Mesothelial cell of epicardium (in vitro differentiated cells): Measurements from ENCODE around the gene SP9. TPM values are rescaled to one million over a fixed set of nuclear protein-coding genes. Genes with fewer than 3 reads are reported as not detected.

Source experiments
- DNase-seq, 2 experiments: peaks; one replicate each; pipeline ENCODE4 v3.0.0; 2021; ENCODE audit warnings: low spot score in 2 of 2; ENCODE audit not compliant: unreplicated experiment in 2 of 2
- H3K27ac Mint-ChIP-seq: 2 replicates; pipeline ENCODE4 v1.8.0; 2021; ENCODE audit warnings: mixed read lengths
- H3K27me3 Mint-ChIP-seq: 2 replicates; pipeline ENCODE4 v1.8.0; 2021; ENCODE audit warnings: low read depth, mixed read lengths
- H3K36me3 Mint-ChIP-seq: 2 replicates; pipeline ENCODE4 v1.8.0; 2021; ENCODE audit warnings: mixed read lengths
- H3K4me1 Mint-ChIP-seq: 2 replicates; pipeline ENCODE4 v1.8.0; 2021; ENCODE audit warnings: mixed read lengths
- H3K4me3 Mint-ChIP-seq: 2 replicates; pipeline ENCODE4 v1.8.0; 2021; ENCODE audit warnings: mild to moderate bottlenecking, moderate library complexity, mixed read lengths
- H3K9me3 Mint-ChIP-seq: 2 replicates; pipeline ENCODE4 v1.8.0; 2021; ENCODE audit warnings: mixed read lengths
- total RNA-seq: library from RNA; stranded (reverse); gene quantifications from 3 replicates; pipeline ENCODE4 v1.2.1, GENCODE V29; 2021
- TF ChIP-seq, protein P1 (sequence below): fragments of 200-600 bp; sonication (generic); IDR thresholded peaks from one replicate; pipeline ENCODE4 v1.5.0; 2021; ENCODE audit warnings: antibody characterized with exemption; ENCODE audit not compliant: unreplicated experiment

SP9 gene
- 1.1 to 1.4 TPM (median 1.3 TPM) in 3 replicates for total RNA-seq

DNA sequence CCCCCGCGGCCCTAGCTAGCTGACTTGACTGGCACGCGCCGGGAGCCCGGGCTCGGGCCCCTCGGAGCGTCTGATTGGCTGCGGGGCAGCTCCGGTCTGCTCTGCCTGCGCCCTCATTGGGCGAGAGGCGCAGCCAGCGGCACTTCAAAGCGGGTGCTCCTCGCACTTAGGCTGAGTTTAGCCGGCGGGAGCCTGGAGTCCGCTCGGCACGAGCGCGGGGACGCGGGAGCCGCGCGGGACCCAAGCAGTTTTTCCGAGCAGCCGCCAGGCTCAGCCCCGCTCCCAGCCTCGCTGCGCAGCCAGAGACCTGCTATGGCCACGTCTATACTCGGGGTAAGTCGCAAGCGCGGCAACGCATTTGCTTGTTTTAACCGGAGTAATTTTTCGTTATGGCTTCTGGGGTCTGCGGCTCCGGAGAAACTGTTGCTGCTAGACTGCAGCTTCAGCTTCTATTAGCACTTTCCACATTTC is at the start of gene SP9:
TSS of gene SP9 (plus strand) at position 174 of the 471 bp plus-strand sequence. CDS start at position 313, 139 bp downstream.
- Mint-ChIP-seq H3K4me3 (peak within 1 kb of the TSS; percentile 58), H3K9me3 (no peaks in the 10 kb centered on the region), H3K27ac (no peak within 1 kb of the TSS), H3K4me1 (peaks cover 32% of the 10 kb centered on the region), H3K36me3 (no peaks in the 10 kb centered on the region), H3K27me3 (peaks cover 94% of the 10 kb centered on the region)
- DNase-seq: peak in 1 of 2 experiments; percentile 74
- TF ChIP-seq, protein P1, sequence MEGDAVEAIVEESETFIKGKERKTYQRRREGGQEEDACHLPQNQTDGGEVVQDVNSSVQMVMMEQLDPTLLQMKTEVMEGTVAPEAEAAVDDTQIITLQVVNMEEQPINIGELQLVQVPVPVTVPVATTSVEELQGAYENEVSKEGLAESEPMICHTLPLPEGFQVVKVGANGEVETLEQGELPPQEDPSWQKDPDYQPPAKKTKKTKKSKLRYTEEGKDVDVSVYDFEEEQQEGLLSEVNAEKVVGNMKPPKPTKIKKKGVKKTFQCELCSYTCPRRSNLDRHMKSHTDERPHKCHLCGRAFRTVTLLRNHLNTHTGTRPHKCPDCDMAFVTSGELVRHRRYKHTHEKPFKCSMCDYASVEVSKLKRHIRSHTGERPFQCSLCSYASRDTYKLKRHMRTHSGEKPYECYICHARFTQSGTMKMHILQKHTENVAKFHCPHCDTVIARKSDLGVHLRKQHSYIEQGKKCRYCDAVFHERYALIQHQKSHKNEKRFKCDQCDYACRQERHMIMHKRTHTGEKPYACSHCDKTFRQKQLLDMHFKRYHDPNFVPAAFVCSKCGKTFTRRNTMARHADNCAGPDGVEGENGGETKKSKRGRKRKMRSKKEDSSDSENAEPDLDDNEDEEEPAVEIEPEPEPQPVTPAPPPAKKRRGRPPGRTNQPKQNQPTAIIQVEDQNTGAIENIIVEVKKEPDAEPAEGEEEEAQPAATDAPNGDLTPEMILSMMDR: no peak

DNA sequence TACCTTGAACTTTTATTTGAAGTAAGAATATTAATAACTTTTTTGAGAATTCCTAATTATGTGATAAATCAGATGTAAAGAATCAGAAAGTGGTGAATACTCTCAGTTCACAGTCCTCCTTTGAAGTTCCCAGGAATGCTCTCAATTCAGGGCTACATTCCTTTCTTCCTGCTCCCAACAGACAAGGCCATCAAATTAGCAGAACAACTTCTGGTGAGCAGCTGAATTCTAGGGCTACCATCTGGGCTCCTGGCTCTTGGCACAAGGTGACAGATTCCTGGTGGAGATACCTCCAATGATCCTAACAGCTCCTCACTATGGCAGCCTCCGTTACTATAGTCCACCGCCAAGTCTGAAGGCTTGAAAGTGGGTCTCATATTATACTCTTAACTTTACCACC is 48.6 kb upstream of the SP9 start:
- H3K4me1 Mint-ChIP-seq: peaks cover 6% of the 10 kb centered on the region
- no peaks in the 10 kb centered on the region for H3K36me3 Mint-ChIP-seq
- peaks cover 4% of the 10 kb centered on the region for H3K27me3 Mint-ChIP-seq
- peak overlapping the region; percentile 50 for H3K27ac Mint-ChIP-seq
- H3K9me3 Mint-ChIP-seq: peaks cover 3% of the 10 kb centered on the region
- TF ChIP-seq, protein P1: no peak
- DNase-seq: no peak
- no peak overlapping the region for H3K4me3 Mint-ChIP-seq

DNA sequence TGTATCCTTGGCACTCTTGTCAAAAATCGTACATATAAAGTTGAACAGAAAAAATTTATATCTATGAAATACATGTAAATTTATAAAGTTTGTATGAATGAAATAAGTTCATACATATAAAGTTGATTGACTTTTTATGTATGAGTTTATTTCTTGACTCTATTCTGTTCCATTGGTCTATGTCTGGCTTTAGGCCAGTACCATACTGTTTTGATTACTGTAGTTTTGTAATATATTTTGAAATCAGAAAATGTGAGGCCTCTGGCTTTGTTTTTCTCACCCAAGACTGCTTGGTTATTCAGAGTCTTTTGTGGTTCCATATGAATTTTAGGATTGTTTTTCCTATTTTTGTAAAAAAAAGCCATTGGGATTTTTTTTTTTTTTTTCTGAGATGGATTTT is 41.8 kb upstream of the SP9 start:
- no peak for DNase-seq
- H3K4me3 Mint-ChIP-seq: no peak overlapping the region
- no peaks in the 10 kb centered on the region for H3K4me1 Mint-ChIP-seq
- H3K36me3 Mint-ChIP-seq: no peaks in the 10 kb centered on the region
- H3K27me3 Mint-ChIP-seq: peaks cover 3% of the 10 kb centered on the region
- TF ChIP-seq, protein P1: no peak
- peaks cover 4% of the 10 kb centered on the region for H3K9me3 Mint-ChIP-seq
- H3K27ac Mint-ChIP-seq: no peak overlapping the region

DNA sequence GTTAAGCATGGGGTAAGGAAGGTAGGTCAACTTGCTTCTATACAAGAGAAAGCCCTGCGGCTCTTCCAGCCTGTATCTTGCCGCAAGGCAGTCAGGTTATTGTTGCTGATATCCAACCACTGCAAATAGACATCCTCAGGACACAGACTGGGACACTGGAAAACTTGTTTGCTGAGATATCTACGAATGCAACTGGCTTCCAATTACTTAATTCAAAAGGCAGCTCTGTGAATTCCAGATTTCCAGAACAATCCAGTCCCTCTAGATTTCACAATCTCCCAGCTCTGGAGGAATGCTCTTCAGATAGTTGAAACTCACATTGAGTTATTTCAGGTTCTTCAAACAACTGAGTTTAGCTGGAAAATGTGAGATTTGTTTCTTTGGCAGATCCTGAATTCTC is 34.6 kb upstream of the SP9 start:
- Mint-ChIP-seq H3K9me3 (peaks cover under 1% of the 10 kb centered on the region), H3K36me3 (no peaks in the 10 kb centered on the region), H3K27ac (peak overlapping the region; percentile 18), H3K4me3 (no peak overlapping the region), H3K27me3 (peaks cover 6% of the 10 kb centered on the region), H3K4me1 (peaks cover 3% of the 10 kb centered on the region)
- DNase-seq: no peak
- TF ChIP-seq, protein P1: no peak

DNA sequence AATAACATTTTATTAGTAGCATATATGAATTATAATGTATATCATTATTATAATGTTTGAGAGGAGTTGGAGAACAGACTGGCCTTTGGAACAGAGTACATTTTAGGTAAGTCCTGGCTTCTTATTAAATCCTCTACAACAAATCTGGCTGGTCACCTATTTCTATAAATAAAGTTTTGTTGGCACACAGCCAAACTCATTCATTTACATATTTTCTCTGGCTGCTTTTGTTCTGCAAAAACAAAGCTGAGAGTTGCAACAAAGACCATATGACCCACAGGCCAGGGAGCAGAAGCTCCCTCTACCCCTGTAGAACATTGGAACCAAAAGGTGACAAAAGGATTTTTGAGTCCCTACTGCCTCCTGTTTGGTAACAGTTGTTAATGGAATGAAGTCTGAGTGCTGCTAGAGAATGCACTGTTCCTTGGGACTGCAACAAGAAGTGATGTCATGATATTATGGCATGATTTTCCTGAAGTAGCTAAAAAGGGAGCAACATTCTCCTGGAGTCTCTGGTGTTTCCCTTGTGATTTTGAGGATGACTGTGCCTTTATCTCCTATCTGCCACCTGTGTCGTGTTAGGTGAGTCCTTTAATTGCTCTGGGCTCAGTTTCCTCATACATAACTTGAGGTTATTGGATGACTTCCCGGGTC is 22.0 kb upstream of the SP9 start:
- TF ChIP-seq, protein P1: no peak
- Mint-ChIP-seq H3K4me3 (no peak overlapping the region), H3K9me3 (no peaks in the 10 kb centered on the region), H3K27me3 (peaks cover 24% of the 10 kb centered on the region), H3K27ac (no peak overlapping the region), H3K4me1 (peaks cover 5% of the 10 kb centered on the region), H3K36me3 (no peaks in the 10 kb centered on the region)
- no peak for DNase-seq
